ENCODE results near the gene GRK2.

DNA sequence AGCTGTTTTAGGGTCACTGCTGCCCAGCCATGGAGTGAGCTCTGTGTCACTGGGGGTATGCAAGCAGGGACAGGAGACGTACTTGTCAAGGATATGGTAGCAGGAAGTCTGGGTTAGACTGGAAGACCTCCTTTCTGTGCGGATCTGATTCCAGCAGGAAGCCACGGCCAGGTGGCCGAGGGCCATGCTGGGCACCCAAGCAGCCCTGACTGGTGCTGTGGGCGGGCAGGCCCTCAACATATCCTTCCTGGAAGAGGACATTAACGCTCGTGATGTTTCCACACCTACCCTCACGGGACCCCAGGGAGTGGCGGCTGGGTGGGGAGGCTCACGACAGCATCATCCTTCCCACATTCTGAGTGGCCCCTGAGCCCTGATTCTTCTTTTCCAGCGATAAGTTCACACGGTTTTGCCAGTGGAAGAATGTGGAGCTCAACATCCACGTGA, 14.1 kb downstream of the GRK2 start:
- TF ChIP-seq, protein P1, sequence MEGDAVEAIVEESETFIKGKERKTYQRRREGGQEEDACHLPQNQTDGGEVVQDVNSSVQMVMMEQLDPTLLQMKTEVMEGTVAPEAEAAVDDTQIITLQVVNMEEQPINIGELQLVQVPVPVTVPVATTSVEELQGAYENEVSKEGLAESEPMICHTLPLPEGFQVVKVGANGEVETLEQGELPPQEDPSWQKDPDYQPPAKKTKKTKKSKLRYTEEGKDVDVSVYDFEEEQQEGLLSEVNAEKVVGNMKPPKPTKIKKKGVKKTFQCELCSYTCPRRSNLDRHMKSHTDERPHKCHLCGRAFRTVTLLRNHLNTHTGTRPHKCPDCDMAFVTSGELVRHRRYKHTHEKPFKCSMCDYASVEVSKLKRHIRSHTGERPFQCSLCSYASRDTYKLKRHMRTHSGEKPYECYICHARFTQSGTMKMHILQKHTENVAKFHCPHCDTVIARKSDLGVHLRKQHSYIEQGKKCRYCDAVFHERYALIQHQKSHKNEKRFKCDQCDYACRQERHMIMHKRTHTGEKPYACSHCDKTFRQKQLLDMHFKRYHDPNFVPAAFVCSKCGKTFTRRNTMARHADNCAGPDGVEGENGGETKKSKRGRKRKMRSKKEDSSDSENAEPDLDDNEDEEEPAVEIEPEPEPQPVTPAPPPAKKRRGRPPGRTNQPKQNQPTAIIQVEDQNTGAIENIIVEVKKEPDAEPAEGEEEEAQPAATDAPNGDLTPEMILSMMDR (conservative IDR thresholded peaks at IDR 0.05; ENCODE audit: low read depth, low read length), result no peak
- no peak for TF ChIP-seq EZH2 (IDR thresholded peaks at IDR 0.05; ENCODE audit: borderline replicate concordance, low read depth, low read length, poor library complexity, severe bottlenecking)

Measured in A673 (cell line).